ENCODE results near the gene PRDM15.

Gene PRDM15

DNA sequence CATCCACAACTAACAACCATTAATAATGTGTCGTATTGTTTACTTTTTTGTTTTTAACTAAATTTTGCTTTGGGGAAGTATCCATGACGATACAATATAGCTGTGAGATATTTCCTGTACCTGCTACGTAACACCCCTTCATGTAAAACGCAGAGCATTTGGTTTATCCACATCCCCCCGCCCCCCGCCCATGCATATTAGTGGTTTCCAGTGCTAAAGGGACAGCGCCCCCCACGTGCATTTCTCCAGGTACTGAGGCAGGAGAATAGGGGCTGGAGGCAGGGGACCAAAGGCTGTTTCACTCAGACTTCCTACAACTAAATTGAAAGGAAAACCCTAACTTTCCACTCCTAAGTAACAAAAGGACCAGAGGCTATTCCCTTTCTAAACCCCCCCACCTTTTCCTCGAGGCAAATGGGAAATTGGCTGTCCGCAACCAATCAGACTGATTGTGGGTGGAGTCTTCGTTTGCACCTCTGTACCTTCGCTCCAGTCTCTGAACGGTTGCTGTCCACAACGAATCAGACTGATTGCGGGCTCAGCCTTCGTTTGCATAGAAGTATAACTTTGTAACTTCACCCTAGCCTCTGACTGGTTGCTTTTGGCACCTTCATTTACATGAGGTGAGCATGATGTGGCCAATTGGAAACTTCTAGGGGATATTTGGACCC, 100.1 kb downstream of the PRDM15 start:
- DNase-seq (ENCODE audit: low spot score) = no peak

DNA sequence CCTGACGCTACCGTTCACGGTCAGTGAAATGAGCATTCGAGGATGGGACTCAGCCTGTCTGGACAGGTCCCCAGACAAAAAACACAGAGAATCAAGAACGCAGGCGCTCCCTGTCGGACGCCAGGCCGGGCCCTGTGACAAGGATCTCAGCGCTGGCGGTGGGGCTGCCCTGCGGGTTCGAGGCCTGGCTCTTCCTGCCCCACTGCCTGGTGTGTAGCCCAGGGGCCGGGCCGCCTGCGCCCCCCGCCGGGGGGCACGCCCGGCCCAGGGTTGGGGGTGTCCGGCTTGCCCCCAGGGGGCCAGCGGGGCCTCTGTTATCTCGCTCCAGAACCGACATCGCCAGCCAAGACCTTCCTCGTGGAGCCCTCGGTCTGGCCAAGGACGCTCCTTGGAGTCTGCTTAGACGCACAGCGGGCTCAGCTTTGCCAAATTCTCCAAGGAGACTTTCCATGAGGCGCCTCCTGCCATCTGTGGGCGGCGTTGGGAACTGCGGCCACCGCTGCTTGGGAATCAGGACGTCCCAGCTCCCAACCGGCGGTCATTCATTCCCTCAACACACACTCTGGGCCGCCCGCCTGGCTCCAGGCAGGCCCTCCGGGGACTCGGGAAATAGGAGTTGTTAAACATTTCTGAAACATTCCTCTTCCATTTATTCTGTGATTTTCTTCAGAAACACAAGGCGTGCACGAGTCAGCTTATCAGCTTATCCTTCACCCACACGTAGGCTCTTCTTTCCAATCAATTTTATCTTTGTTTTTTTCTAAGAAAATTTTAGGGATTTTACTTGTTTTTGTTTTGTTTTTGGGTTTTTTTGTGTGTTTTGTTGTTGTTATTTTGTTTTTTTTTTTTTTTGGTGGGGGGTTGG, 101.0 kb downstream of the PRDM15 start:
- DNase-seq (ENCODE audit: low spot score) = peak; percentile 70

DNA sequence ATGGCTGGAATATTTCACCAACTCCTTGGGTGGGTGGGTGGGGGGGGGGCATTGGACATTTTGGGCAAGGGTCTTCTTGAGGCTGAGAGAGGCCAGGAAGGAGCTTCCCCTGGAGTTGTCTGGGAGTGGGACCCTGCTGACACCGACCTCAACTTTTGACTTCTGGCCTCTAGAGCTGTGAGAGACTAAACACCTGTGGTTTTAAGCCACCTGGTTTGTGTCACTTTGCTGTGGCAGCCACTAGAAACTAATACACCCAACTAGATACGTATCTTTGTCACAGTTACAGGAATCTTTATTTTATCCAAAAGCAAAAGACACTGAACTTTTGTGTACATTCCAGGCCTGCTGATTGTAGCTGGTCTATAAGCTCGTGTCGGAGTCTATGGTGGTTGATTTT, 102.4 kb downstream of the PRDM15 start:
- DNase-seq (ENCODE audit: low spot score) = no peak

DNA sequence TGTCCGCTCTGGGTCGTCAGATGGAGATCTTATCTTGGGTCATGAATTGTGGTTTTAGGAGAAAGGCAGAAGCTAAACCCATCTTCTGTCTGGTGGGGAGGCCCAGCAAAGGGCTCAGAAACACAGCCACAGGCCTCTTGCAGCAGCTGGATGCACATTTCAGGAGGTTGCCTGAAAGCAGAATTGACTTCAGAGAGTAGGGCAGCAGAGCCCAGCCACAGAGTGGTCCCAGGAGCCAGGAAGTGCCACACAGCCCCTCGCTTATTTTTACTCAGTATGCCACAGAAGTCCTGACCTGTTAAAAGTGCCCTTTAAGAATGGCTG, 104.0 kb downstream of the PRDM15 start:
- no peak for DNase-seq (ENCODE audit: low spot score)

DNA sequence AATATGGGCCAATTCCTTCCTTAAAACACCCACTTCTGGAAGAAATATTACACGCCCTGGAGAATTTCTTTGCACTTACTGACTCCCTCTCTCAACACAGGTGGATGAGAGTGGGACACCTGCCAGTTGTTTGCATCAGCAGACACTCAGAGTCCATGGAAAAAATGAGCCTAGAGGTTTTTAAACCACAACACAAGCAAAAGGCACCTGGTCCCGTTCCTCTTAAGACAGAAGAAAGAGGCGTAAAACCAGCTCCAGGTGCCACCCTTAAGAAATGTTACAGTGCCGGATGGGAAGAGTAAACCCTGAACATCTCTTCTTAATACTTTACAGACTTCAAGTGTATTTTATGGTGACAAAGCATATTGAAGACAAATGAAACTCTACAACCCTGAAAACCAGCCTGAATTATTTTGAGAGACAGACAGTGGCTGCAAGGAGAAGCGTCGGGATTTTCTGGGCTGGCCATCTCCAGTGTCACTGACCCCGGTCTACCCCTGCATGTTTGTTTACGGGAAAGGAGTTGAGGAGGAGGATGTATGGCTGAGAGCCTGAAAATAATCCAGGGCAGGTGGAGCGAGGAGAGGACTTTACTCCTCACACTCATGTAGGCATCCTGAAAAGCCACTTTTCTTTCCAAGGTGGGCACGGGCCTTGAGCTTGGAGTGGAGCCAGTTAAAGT, 104.5 kb downstream of the PRDM15 start:
- DNase-seq (ENCODE audit: low spot score) = no peak

DNA sequence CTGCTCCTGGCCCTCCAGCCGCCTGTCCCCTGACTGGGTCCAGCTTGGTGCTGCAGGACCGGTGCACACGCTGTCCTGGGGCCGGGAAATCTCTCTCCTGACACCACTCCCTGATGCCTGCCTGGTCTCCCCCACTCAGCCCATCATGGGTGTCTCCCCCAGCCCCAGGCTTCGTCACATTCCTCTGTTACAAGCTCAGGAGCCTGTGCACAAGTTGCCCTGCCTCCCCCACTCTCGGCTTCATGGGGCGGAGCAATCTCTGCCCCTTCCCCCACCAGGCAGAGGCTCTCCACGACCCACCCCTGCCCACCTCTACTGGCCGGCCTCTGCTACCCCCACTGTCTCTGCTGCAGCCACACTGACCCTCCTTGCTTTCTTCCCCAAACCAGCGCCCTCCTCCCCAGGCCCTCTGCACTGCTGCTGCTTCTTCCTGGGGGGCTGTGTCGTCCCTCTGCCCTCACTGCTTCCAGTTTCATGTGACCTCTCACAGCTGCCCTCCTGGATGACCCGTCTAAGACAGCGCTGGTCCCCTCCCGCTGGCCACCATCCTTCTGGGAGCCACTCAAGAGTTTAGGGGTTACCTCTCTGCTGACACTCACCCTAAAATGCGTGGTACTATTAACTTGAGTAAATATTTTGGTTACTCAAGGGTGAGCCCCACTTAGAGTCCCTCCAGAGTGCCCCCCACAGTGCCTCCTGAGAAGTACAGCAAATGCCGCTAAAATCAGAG, 106.6 kb downstream of the PRDM15 start:
- DNase-seq (ENCODE audit: low spot score) = no peak

DNA sequence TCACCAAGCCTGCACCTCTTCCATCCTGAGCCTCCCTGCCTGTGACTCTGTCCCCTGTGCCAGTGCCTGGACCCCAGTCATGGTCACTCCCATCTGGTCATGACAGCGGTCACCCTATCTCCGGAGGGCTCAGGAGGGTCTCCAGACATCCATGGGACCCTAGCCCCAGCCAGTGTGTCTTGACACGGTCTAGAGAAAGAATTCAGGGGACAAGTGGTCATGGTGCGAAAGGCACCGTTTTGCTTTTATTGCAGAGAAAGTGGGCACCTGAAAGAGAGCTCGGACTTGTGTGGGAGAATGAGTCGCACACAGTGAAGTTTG, 107.6 kb downstream of the PRDM15 start:
- no peak for DNase-seq (ENCODE audit: low spot score)

DNA sequence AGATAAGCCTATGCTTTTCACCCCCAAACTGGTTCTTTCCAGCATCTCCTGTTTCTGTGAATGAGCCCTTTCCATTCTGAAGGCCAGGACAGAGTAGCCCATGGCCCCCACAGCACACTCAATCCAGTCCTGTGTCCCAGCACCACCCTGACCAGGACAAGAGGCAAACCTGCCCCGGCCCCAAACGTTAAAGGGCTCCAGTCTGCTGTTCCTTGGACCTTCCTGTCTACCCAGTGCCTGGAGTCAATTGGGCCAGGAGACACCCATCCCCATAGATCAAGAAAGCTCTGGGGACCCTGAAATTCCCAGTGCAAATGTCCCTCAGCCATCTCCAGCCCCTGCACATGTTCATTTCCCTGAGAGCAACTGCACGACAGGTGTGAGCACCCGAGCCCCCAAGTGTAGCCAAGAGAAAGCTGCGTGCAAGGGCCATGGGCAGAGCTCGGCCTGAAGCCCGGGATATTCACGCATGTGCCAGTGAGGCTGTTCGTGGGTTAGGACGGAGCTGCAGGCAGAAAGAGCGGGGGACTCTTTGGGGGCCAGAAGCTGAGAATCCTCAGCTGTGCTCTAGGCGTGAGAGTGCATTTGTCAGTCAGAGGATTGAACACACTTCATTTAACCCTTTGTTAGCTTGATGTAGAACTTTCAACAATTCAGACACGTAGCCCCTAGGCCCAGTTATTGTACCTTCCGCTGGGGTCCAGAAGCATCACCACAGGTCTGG, 108.1 kb downstream of the PRDM15 start:
- no peak for DNase-seq (ENCODE audit: low spot score)

DNA sequence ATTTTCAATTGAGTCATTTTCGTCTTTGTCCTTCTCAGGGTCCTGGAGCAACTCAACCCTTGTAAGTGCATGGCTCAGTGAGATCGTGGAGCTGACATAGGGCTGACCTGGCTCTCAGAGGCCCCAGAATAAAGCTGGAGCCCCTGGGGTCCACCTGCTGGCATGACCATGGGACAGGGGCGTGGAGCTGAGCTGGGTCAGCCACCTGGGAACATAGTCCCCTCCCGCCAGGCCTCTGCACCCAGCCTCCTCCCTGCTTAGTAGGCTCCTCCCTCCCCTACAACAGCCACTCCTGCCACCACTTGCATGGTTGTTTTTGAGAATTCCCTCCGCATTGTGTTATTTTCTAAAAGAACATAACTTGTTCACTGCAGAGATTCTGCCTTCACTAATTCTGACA, 109.2 kb downstream of the PRDM15 start:
- no peak for DNase-seq (ENCODE audit: low spot score)

DNA sequence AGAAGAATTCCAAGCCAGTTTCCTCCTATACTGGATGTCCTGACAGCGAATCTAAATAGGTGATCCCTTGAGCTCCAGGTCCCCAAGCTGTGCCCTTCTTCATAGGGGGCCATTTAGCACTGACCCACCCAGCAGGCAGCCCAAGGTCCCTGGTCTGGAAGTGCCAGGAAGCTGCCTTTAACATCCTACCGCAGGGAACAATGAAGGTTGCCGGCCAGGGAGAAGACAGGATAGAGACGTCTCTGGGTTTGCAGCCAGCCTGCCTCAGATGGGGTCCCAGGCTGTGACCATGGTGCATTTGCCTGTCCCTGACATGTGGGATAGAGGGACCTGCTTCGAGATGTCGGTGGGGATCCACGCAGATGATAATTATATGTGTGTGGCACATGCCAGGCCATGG, 109.6 kb downstream of the PRDM15 start:
- DNase-seq (ENCODE audit: low spot score) = no peak

DNA sequence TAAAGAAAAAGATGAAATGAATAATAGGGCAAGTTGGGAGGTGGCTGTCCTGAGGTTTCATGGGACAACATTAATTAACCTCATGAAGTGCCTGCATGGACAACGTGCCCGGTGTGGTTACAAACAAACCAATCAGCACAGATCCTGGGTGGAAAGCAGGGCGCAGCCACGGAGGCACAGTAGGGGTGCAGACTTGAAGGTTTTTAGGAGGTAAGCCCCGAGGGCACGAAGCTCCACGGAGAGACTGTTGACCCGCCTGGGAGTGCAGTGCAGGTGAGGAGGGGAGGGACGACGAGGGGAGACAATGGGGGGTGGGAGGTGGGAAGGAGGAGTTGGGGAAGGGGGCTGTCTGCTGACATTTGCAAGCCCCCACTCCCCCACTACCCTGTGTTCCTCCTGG, 110.0 kb downstream of the PRDM15 start:
- no peak for DNase-seq (ENCODE audit: low spot score)

DNA sequence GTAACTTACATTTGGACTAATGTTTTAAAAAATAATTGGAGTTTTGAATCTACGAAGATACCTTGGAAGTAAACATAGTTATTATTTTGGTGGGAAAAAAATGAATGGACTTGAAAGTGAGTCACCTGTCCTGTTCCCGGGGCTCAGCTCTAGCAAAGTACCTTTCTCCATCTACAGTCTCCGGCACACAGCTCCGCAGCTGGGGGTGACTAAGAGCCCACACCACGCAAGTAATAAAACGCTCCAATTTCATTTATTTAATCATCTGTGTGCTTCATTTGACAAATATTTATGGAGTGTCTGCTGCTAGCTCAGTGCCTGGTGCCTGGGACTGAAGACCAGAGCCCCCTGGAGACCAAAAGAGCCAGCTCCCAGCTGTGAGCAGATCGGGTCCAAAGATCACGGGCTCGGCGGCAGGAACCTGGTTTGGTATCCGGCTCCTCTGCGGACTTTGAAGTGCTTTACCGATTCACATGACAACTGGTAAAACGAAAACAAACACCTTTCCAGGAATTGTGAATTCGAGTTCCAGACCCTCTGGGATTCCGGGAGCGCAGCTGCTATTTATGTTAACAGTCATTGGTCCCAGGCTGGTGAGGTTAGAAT, 110.6 kb downstream of the PRDM15 start:
- peak; percentile 86 for DNase-seq (ENCODE audit: low spot score)

DNA sequence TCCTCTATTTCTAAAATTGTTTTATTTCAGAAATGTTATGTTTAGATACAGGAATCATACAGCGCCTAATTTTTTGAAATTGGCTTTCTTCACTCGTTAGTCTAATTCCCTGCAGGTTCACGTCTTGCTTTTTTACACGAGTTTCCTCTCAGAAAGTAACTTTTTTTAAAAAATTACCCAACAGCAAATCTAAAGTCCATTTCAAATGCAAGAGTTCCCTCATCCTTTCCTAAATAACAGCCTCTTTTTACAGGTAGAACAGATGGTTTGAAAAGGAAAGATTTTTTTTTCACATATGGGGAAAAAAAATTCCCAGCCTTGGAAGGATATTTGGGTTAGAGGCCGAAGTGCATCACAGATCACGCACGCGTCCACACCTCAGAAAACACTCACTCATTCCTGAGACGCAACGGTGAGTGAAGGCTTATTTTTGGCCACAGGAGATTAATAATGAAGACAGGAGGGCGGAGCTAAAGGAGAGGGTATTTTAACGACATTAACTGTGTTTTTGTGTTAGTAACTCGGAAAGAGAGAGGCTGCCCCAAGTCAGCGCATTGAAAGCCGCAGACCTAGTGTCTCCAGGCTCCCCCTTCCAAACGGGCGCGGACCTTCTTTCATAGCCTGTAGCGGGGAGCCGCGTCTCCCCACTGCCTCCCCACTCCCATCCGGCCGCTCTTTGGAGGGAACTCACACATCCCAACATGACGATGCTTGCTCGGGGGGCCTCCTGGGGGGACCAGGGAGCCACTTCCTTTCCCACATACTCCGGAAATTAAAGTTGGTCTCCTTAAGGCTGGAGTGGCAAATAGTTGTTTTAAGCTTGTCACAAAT, 111.3 kb downstream of the PRDM15 start:
- DNase-seq (ENCODE audit: low spot score) = no peak

DNA sequence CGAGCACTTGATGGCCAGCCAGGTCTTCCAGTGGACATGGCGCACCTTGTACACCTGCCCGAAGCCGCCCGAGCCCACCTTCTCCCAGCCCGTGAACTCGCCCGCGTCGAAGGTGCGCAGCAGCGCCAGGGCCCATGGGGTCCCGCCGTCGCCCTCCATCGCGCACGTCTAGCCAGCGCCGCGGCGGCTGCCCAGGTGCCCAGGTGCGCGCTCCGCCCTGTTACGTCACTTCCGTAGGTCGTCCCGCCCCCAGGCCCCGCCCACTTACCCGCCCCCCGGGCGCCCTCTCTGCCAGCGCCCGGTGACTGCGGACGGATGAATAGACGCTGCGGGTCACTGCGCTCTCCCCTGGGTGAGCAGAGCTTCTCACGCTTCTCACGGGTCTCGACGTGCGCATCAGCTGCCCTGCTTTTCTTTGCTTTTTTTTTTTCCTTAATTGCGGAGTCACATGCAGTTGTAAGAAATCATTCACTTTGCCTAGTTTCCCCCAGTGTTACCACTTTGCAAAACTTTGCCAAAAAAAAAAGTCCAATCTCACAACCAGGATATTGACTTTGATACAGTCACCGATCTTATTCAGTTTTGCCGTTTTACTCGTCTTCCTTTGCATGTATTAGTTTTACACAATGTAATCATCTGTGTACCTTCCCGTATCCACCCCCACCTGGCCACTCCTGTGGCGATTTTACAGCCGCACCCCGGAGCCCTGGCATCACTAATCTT, 112.1 kb downstream of the PRDM15 start, which contains the start of gene RIPK4:
Gene RIPK4 (minus strand): TSS at position 170 of the 723 bp plus-strand sequence. CDS start 11 bp downstream, at position 159.
- peak; percentile 90 for DNase-seq (ENCODE audit: low spot score)

DNA sequence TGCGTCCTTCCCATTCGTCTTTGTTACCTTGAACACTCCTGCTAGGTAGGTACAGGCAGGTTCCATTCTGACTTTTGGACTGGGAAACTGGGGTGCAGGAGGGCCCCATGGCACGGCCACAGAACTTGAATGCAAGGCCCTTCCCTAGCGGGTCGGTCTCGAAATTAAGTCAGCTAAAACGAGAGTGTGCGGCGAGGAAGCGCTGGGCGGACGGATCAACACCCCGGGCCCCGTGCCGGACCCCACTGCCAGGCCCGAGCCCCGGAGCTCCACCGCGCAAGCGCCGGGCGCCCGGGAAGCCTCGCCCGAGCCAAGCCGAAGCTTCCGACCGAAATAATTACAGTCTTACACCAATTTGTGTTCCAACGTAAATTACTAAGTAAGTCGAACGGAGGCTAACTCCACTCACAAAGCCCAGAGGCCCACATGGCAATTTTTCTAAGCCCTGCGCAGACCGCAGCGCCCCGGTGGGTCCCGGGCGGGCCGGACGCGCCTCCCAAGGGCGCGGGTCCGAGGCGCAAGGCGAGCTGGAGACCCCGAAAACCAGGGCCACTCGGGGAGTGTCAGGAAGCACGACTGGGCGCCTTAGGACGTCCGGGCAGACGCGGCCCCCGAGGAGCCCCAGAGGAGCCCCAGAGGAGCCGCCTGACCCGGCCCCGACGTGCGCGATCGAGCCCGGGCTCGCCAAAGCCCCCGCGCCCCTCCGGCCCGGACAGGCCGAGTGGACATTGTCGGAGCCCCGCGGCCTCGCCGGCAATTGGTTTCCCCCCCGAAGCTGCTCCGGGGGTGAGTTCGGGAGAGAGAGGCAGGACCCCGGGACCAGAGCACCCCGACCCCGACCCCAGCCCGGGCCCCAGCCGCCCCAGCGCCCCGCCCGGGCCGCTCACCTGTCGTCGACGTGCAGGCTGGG, 112.9 kb downstream of the PRDM15 start:
- DNase-seq (ENCODE audit: low spot score) = no peak

DNA sequence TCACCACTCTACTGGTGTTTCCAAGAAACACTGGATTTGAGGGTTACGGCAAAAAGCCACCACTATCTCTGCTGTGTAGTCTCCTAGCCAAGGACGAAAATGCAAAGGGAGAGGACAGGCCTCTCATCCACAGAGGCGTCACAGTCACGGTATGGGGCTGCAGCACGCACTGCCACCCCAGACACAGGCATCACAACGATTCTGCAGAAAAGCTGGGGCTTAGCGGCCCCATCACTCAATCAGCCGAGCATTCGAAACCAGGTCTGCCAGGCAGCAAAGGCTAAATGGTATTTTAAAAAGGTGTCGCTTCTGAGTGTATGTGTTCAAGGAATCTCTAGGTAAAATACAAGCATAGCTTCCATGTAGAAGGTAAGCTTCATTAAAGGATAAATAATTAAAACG, 113.7 kb downstream of the PRDM15 start:
- DNase-seq (ENCODE audit: low spot score) = no peak

DNA sequence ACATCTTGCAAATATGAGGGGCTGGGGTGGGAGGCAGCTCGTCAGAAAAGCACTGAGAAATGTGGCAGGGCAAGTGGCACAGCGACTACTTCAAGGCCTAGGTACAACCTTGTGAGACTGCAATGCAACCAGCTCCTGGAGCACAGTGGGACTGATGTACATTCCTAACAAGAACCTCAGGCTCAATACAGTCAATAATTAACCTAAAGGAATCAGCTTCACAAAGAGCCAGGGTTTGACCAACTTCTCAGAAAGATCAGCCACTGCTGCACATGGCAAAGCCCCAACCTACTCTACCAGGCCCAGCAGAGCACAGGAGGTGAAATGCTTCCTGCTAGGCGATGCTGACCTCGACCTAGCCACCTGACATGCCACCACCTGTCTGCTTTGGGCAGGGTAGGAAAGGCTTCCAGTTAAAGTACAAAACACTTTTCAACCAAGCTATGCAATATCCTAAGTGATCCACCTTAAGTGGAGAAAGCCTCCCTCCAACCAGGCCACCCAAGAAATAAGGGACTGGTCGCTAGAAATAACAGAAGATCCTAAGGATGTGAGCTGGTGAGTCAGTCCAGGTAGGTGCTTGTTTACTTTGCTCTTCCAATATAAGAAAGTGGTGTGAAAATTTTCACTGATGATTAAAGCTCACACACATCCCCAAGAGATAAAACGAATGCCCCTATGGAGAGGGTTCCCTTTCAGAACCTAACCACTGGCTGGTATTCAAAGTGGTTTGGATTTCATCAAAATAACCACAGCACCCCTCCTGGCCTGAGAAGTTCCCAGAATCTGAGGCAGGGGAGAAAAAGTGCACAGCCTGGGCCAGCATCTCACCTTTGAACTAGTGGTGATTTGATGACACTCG, 114.4 kb downstream of the PRDM15 start:
- DNase-seq (ENCODE audit: low spot score) = peak; percentile 73

DNA sequence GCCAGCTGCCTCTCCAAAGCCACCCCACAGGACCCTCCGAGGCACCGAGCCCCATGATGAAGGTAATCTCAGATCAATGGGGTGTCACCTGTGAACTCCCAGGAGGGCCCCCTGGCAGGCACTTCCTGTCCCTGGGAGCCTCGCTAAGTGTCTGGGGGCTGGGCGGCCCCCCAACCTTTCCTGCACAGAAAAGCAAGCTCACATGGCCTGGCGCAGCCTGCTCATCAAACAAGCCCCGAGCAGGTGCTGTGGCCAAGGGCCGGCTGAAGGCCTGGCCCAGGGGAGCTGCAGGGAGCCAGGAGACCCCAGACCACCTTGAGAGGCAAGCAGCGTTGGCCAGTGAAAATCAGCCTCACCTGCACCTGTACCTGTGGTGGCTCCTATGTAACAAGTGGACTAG, 115.1 kb downstream of the PRDM15 start:
- no peak for DNase-seq (ENCODE audit: low spot score)
